Upper lobe of left lung (tissue), 4 donors: ENCODE measurements around the gene CREG1.

Source experiments
- CTCF ChIP-seq, 6 experiments: fragments of 450-650 bp in 4 of 6; fragments of 200-600 bp in 2 of 6; sonication (generic) in 2 of 6; IDR thresholded peaks; one replicate each; pipeline ENCODE4 v1.5.1; 2016 to 2019; ENCODE audit warnings: antibody characterized with exemption in 6 of 6
- POLR2A ChIP-seq, 4 donors: fragments of 450-650 bp; IDR thresholded peaks; one replicate each; pipeline ENCODE4 v1.5.1; 2016 to 2017; ENCODE audit warnings: antibody characterized with exemption in 4 of 4, mild to moderate bottlenecking in 2 of 4

- no peak for TF ChIP-seq CTCF (IDR thresholded peaks at IDR 0.05)
- no peak for TF ChIP-seq POLR2A (IDR thresholded peaks at IDR 0.05)
Measured at GRCh38 chr1:167520711-167521206, 32.8 kb downstream of the CREG1 start.
